SK-N-SH (cell line): ENCODE data around the gene PPM1E.

ENCODE experiments used
- CTCF ChIP-seq: fragments of 200-600 bp; sonication (generic); IDR thresholded peaks from 2 replicates; pipeline ENCODE4 v1.6.1; 2017; ENCODE audit warnings: antibody characterized with exemption, mild to moderate bottlenecking, moderate library complexity
- EP300 ChIP-seq, 2 experiments: IDR thresholded peaks; 2 replicates each; pipeline versions ENCODE4 v1.4.0 to v1.6.1; 2012; ENCODE audit warnings: borderline replicate concordance in 1 of 2, low read depth in 1 of 2, low read length in 1 of 2
- FOXJ3 ChIP-seq: sonication (generic); formaldehyde crosslinking; IDR thresholded peaks from 2 replicates; pipeline ENCODE4 v1.5.1; 2020; ENCODE audit warnings: mild to moderate bottlenecking, missing genetic modification reagents
- RFX5 ChIP-seq: IDR thresholded peaks from 2 replicates; pipeline ENCODE4 v1.6.1; 2012; ENCODE audit warnings: mild to moderate bottlenecking, improper control_type of control experiment, low read length
- TAF1 ChIP-seq: IDR thresholded peaks from 2 replicates; pipeline ENCODE4 v1.6.1; 2012; ENCODE audit warnings: low read depth, mild to moderate bottlenecking, low read length, moderate library complexity, borderline replicate concordance
- TCF12 ChIP-seq: IDR thresholded peaks from 2 replicates; pipeline ENCODE4 v1.4.0; 2012

GRCh38 chr17:58995247-58995940, 239.7 kb downstream of the PPM1E start:
- no peak; the same call in 1 of the 2 replicates for TF ChIP-seq TCF12
- no peak for TF ChIP-seq EP300 (IDR thresholded peaks at IDR 0.05; ENCODE audit: borderline replicate concordance in 1 of 2, low read depth in 1 of 2, low read length in 1 of 2)
- no peak for TF ChIP-seq TAF1
- TF ChIP-seq RFX5: no peak
- TF ChIP-seq CTCF: no peak
- no peak for TF ChIP-seq FOXJ3
